Fibroblast of peridontal ligament (primary cell): ENCODE results near the gene RPS28.
A peak's percentile ranks its signal among the peaks of the same experiment; 100 is the strongest.
"Not testable (repeated sequence)": the region's sequence is repeated elsewhere in the genome, so short reads cannot be mapped to it uniquely, and the experiment has no call there.

Experiments used
- DNase-seq: peaks from one replicate; pipeline ENCODE4 v3.0.0-alpha.2; 2010; ENCODE audit errors: extremely low read depth

Gene RPS28

GRCh38 chr19:8342684-8343482 is 21.6 kb downstream of the RPS28 start, which contains the start of gene KANK3:
Gene KANK3 (minus strand): TSS chr19:8343262. CDS start chr19:8337828, 5,434 bp downstream.
- peak; percentile 79 for DNase-seq

GRCh38 chr19:8343483-8343844 is 22.2 kb downstream of the RPS28 start:
- DNase-seq: no peak

- DNase-seq: peak; percentile 12
Measured at GRCh38 chr19:8349629-8350372, 28.5 kb downstream of the RPS28 start.

- peak; percentile 12 for DNase-seq
Measured at GRCh38 chr19:8352134-8352827, 31.0 kb downstream of the RPS28 start.

GRCh38 chr19:8352845-8353244 is 31.5 kb downstream of the RPS28 start:
- DNase-seq: not testable (repeated sequence)

- DNase-seq: peak; percentile 87
Measured at GRCh38 chr19:8355631-8356402, 34.5 kb downstream of the RPS28 start.

- DNase-seq: peak; percentile 21
Measured at GRCh38 chr19:8357007-8357521, 35.8 kb downstream of the RPS28 start.

- DNase-seq: no peak
Measured at GRCh38 chr19:8358948-8359347, 37.7 kb downstream of the RPS28 start.

- DNase-seq: no peak
Measured at GRCh38 chr19:8360196-8360595, 38.9 kb downstream of the RPS28 start.

- peak; percentile 99 for DNase-seq
Measured at GRCh38 chr19:8361921-8362793, 40.9 kb downstream of the RPS28 start.

GRCh38 chr19:8363803-8364771 is 42.8 kb downstream of the RPS28 start, which contains the start of gene ANGPTL4:
Gene ANGPTL4 (plus strand): TSS chr19:8364155. CDS start chr19:8364322, 167 bp downstream.
- peak; percentile 68 for DNase-seq

- DNase-seq: no peak
Measured at GRCh38 chr19:8366121-8366581, 44.9 kb downstream of the RPS28 start.

GRCh38 chr19:8366961-8367326 is 45.6 kb downstream of the RPS28 start:
- DNase-seq: peak; percentile 31

- peak; percentile 95 for DNase-seq
Measured at GRCh38 chr19:8367327-8368001, 46.2 kb downstream of the RPS28 start.

- peak; percentile 23 for DNase-seq
Measured at GRCh38 chr19:8370176-8371010, 49.1 kb downstream of the RPS28 start.

- no peak for DNase-seq
Measured at GRCh38 chr19:8371011-8371804, 49.9 kb downstream of the RPS28 start.
